Fibroblast of upper back skin (primary cell): ENCODE results near the gene KLHL29.
A peak's percentile ranks its signal among the peaks of the same experiment; 100 is the strongest.

Experiments
- DNase-seq: peaks from one replicate; pipeline ENCODE4 v3.0.0-alpha.2; 2013

The KLHL29 gene

GRCh38 chr2:23621616-23622015 lies 236.6 kb downstream of the KLHL29 start:
- no peak for DNase-seq

- DNase-seq: no peak
Observed at GRCh38 chr2:23622466-23622865, 237.5 kb downstream of the KLHL29 start.

GRCh38 chr2:23622966-23623675 lies 238.1 kb downstream of the KLHL29 start:
- DNase-seq: no peak

GRCh38 chr2:23624378-23624777 lies 239.4 kb downstream of the KLHL29 start:
- no peak for DNase-seq

GRCh38 chr2:23624915-23625314 lies 239.9 kb downstream of the KLHL29 start:
- no peak for DNase-seq

GRCh38 chr2:23625726-23626125 lies 240.7 kb downstream of the KLHL29 start:
- no peak for DNase-seq

- no peak for DNase-seq
Observed at GRCh38 chr2:23626701-23627230, 241.8 kb downstream of the KLHL29 start.

- DNase-seq: no peak
Observed at GRCh38 chr2:23627236-23628009, 242.4 kb downstream of the KLHL29 start.

- no peak for DNase-seq
Observed at GRCh38 chr2:23628926-23629771, 244.2 kb downstream of the KLHL29 start.

GRCh38 chr2:23629772-23630480 lies 244.9 kb downstream of the KLHL29 start:
- no peak for DNase-seq

GRCh38 chr2:23630961-23631360 lies 246.0 kb downstream of the KLHL29 start:
- no peak for DNase-seq

- no peak for DNase-seq
Observed at GRCh38 chr2:23631389-23631788, 246.4 kb downstream of the KLHL29 start.

- DNase-seq: no peak
Observed at GRCh38 chr2:23632386-23632785, 247.4 kb downstream of the KLHL29 start.

GRCh38 chr2:23632831-23633395 lies 247.9 kb downstream of the KLHL29 start:
- no peak for DNase-seq

- DNase-seq: no peak
Observed at GRCh38 chr2:23633966-23634365, 249.0 kb downstream of the KLHL29 start.

GRCh38 chr2:23635442-23636340 lies 250.7 kb downstream of the KLHL29 start:
- DNase-seq: no peak

- DNase-seq: peak; percentile 31
Observed at GRCh38 chr2:23636426-23636825, 251.4 kb downstream of the KLHL29 start.

- peak; percentile 89 for DNase-seq
Observed at GRCh38 chr2:23637011-23637778, 252.2 kb downstream of the KLHL29 start.

GRCh38 chr2:23639406-23639982 lies 254.5 kb downstream of the KLHL29 start:
- DNase-seq: no peak

GRCh38 chr2:23640711-23641110 lies 255.7 kb downstream of the KLHL29 start:
- no peak for DNase-seq
